Measurements from ENCODE around the gene PRKCG. TPM values are rescaled to one million over a fixed set of nuclear protein-coding genes. Genes with fewer than 3 reads are reported as not detected.

Gene PRKCG
- total RNA-seq, 1 experiment from 2014 or later: not detected

DNA sequence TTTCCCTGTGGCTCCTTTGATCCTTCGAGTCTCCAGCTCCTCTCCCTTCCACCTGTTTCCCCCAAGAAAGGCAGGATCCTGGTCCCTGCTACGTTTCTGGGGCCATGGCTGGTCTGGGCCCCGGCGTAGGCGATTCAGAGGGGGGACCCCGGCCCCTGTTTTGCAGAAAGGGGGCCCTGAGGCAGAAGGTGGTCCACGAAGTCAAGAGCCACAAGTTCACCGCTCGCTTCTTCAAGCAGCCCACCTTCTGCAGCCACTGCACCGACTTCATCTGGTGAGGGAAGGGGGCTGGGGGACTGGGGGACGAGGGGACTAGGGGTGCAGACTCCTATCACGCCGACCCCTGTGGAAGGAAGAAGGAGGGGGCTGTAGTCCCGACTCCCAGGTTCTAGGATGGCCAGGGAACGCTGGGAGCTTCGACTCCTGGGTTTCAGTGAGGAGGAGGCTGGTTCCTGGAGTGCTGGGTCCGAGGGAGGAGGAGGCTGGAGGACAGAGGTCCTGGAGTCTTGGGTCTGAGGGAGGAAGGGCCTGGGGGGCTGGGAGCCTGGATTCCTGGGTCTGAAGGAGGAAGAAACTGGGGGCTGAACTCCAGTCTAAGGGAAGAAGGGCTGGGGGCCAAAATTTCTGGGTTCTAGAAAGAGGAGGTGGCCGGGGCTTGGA, 524 bp downstream of the PRKCG start:
- H3K27me3 Mint-ChIP-seq (ENCODE audit: insufficient read depth, unreplicated experiment): no peaks in the 10 kb centered on the region
- CTCF ChIA-PET: interaction anchor here (0.6 to 2.6 kb wide), 12 partner anchors 11 to 1800 kb away, joined by 3 to 12 read pairs (median 3); no protein-coding TSS in a partner anchor
- TF ChIP-seq CTCF (IDR thresholded peaks at IDR 0.05; ENCODE audit: unreplicated experiment): no peak
- no TSS peak for BruUV-seq (replicated peaks)
- peaks cover 6% of the 10 kb centered on the region for H3K36me3 Mint-ChIP-seq (ENCODE audit: insufficient read depth, unreplicated experiment)
- H3K4me1 Mint-ChIP-seq (ENCODE audit: insufficient read depth, unreplicated experiment): no peaks in the 10 kb centered on the region
- no peaks in the 10 kb centered on the region for H3K9me3 Mint-ChIP-seq (ENCODE audit: unreplicated experiment)
- no peak for DNase-seq (ENCODE audit: unreplicated experiment)
- intact Hi-C loops (cut with micrococcal nuclease): loop anchor here (5.0 kb wide), 1 partner anchor 40 kb away; no protein-coding TSS in a partner anchor
- H3K27ac Mint-ChIP-seq (ENCODE audit: low read depth, unreplicated experiment): no peak overlapping the region
- H3K4me3 Mint-ChIP-seq (ENCODE audit: unreplicated experiment): no peak overlapping the region
- POLR2A ChIA-PET: no interaction called here

DNA sequence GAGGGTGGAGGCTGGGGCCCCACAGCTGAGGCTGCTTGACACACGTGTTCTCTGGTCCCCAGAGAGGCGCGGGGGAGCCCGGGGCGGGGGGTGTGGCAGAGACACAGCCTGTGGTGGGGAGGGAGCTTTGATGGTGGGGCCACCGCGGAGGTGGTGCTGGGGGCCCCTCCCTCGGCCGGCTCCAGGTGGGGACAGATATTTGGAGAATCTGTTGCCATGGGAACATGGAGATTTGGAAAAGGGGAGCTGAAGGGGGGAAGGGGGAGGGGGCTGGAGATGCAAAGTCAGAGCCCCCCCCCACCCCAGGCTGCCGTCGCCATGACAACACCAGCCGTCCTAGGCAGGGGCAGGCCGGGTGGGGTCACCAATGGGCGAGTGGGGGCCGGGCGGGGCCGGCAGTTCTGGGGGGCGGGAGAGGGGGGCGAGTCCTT, 1.2 kb downstream of the PRKCG start:
- H3K4me3 Mint-ChIP-seq (ENCODE audit: unreplicated experiment): no peak overlapping the region

GRCh38 chr19:53883741-53884140, 1.7 kb downstream of the PRKCG start:
- H3K27me3 Mint-ChIP-seq (ENCODE audit: insufficient read depth, unreplicated experiment): no peaks in the 10 kb centered on the region
- intact Hi-C loops (cut with micrococcal nuclease): loop anchor here (5.0 kb wide), 1 partner anchor 41 kb away; no protein-coding TSS in a partner anchor
- H3K36me3 Mint-ChIP-seq (ENCODE audit: insufficient read depth, unreplicated experiment): no peaks in the 10 kb centered on the region
- BruUV-seq (replicated peaks): no TSS peak
- CTCF ChIA-PET: interaction anchor here (2.6 kb wide), 1 partner anchor 74 kb away, joined by 12 read pairs; no protein-coding TSS in a partner anchor
- TF ChIP-seq CTCF (IDR thresholded peaks at IDR 0.05; ENCODE audit: unreplicated experiment): no peak
- no peak overlapping the region for H3K4me3 Mint-ChIP-seq (ENCODE audit: unreplicated experiment)
- no peak for DNase-seq (ENCODE audit: unreplicated experiment)
- POLR2A ChIA-PET: interaction anchor here (1.1 kb wide), 1 partner anchor 16 kb away, joined by 3 read pairs; the partner anchor contains the start of gene MYADM
- no peaks in the 10 kb centered on the region for H3K9me3 Mint-ChIP-seq (ENCODE audit: unreplicated experiment)
- no peak overlapping the region for H3K27ac Mint-ChIP-seq (ENCODE audit: low read depth, unreplicated experiment)
- no peaks in the 10 kb centered on the region for H3K4me1 Mint-ChIP-seq (ENCODE audit: insufficient read depth, unreplicated experiment)

More for the DNA sequence above, 1.2 kb downstream of the PRKCG start:
- H3K27me3 Mint-ChIP-seq (ENCODE audit: insufficient read depth, unreplicated experiment): no peaks in the 10 kb centered on the region
- intact Hi-C loops (cut with micrococcal nuclease): loop anchor here (5.0 kb wide), 1 partner anchor 41 kb away; no protein-coding TSS in a partner anchor
- DNase-seq (ENCODE audit: unreplicated experiment): no peak
- TF ChIP-seq CTCF (IDR thresholded peaks at IDR 0.05; ENCODE audit: unreplicated experiment): no peak
- no peaks in the 10 kb centered on the region for H3K36me3 Mint-ChIP-seq (ENCODE audit: insufficient read depth, unreplicated experiment)
- ChIA-PET POLR2A (interaction anchor here (0.6 kb wide), 1 partner anchor 328 kb away, joined by 3 read pairs; no protein-coding TSS in a partner anchor), CTCF (interaction anchor here (0.6 to 2.6 kb wide), 3 partner anchors 73 to 132 kb away, joined by 3 to 12 read pairs (median 3); no protein-coding TSS in a partner anchor)
- H3K4me1 Mint-ChIP-seq (ENCODE audit: insufficient read depth, unreplicated experiment): no peaks in the 10 kb centered on the region
- BruUV-seq (replicated peaks): no TSS peak
- no peaks in the 10 kb centered on the region for H3K9me3 Mint-ChIP-seq (ENCODE audit: unreplicated experiment)
- no peak overlapping the region for H3K27ac Mint-ChIP-seq (ENCODE audit: low read depth, unreplicated experiment)

- Mint-ChIP-seq H3K36me3 (ENCODE audit: insufficient read depth, unreplicated experiment) (no peaks in the 10 kb centered on the region), H3K27ac (ENCODE audit: low read depth, unreplicated experiment) (no peak overlapping the region), H3K9me3 (ENCODE audit: unreplicated experiment) (no peaks in the 10 kb centered on the region), H3K4me3 (ENCODE audit: unreplicated experiment) (no peak overlapping the region), H3K4me1 (ENCODE audit: insufficient read depth, unreplicated experiment) (no peaks in the 10 kb centered on the region), H3K27me3 (ENCODE audit: insufficient read depth, unreplicated experiment) (no peaks in the 10 kb centered on the region)
- ChIA-PET CTCF (no interaction called here), POLR2A (interaction anchor here (1.1 kb wide), 1 partner anchor 17 kb away, joined by 3 read pairs; the partner anchor contains the start of gene MYADM)
- no peak for TF ChIP-seq CTCF (IDR thresholded peaks at IDR 0.05; ENCODE audit: unreplicated experiment)
- intact Hi-C loops (cut with micrococcal nuclease): loop anchor here (5.0 kb wide), 1 partner anchor 42 kb away; no protein-coding TSS in a partner anchor
- no peak for DNase-seq (ENCODE audit: unreplicated experiment)
- no TSS peak for BruUV-seq (replicated peaks)
Observed at GRCh38 chr19:53884256-53884655, 2.3 kb downstream of the PRKCG start.

Data from MCF 10A (cell line).